Ishikawa (cell line): ENCODE results near the gene SRGAP1.

Source experiments
- CEBPB ChIP-seq: IDR thresholded peaks from 2 replicates; pipeline ENCODE4 v1.6.1; 2012
- EGR1 ChIP-seq: IDR thresholded peaks from 2 replicates; pipeline ENCODE4 v1.6.1; 2012
- EP300 ChIP-seq: IDR thresholded peaks from 2 replicates; pipeline ENCODE4 v1.6.1; 2012; ENCODE audit warnings: borderline replicate concordance
- FOXM1 ChIP-seq: IDR thresholded peaks from 2 replicates; pipeline ENCODE4 v1.6.1; 2012; ENCODE audit warnings: low read depth, borderline replicate concordance
- NFIC ChIP-seq: IDR thresholded peaks from 2 replicates; pipeline ENCODE4 v1.6.1; 2012
- TAF1 ChIP-seq: IDR thresholded peaks from 2 replicates; pipeline ENCODE4 v1.6.1; 2012; ENCODE audit warnings: low read depth, mild to moderate bottlenecking
- TCF12 ChIP-seq: IDR thresholded peaks from 2 replicates; pipeline ENCODE4 v1.6.1; 2012; ENCODE audit warnings: low read depth
- TEAD4 ChIP-seq: IDR thresholded peaks from 2 replicates; pipeline ENCODE4 v1.6.1; 2012
- YY1 ChIP-seq: IDR thresholded peaks from 2 replicates; pipeline ENCODE4 v1.6.1; 2012; ENCODE audit warnings: low read depth
- TF ChIP-seq, protein P1 (sequence below): IDR thresholded peaks from 2 replicates; pipeline ENCODE4 v1.6.1; 2012
- TF ChIP-seq, protein P2 (sequence below): IDR thresholded peaks from 2 replicates; pipeline ENCODE4 v1.6.1; 2012; ENCODE audit warnings: low read depth, mild to moderate bottlenecking

DNA sequence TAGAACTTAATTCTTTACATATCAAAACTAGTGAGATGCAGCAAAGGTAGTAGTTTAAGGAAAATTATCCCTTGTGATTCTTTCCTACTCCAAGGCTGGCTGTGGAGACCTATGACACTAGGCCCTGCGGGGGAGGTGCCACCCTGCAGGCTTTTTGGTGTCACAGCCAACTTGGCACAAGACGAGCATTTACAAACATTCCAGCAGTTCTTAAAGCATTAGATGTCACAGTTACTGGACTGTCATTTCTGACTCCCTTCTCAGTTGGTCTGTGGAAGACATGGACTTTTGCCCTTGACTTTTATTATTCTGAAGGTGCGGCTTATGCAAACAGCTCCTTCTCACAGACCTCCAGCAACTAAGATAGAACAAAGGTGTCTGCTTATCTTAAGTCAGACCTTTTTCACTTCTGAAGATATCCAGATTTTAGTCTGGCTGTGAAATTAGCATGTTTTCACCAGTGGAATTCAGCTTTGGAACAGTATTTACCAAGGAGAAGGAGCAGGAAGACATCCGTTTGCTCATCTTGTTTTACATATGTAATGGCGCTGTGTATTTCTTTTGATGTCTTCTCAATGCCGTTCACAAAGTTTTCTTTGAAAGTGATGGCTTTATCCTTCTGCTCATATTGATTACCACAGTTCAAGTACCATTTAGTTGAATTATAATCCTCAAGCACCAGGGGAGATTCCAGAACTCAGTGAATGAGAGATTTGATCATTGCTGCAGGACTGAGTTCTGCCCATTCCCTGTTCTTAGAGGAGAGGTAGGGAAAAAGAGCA lies 17.9 kb downstream of the SRGAP1 start:
- TF ChIP-seq YY1 (no peak), CEBPB (no peak), EGR1 (peak; percentile 74), EP300 (peak; percentile 64; the same call in 1 of the 2 replicates), TAF1 (no peak), FOXM1 (no peak), NFIC (peak; percentile 97), TEAD4 (peak; percentile 95), TCF12 (0 out of 2 replicates have a peak, but pooled peaks have one; percentile 40)
- TF ChIP-seq, protein P1, sequence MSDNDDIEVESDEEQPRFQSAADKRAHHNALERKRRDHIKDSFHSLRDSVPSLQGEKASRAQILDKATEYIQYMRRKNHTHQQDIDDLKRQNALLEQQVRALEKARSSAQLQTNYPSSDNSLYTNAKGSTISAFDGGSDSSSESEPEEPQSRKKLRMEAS = no peak; the same call in 1 of the 2 replicates
- TF ChIP-seq, protein P2, sequence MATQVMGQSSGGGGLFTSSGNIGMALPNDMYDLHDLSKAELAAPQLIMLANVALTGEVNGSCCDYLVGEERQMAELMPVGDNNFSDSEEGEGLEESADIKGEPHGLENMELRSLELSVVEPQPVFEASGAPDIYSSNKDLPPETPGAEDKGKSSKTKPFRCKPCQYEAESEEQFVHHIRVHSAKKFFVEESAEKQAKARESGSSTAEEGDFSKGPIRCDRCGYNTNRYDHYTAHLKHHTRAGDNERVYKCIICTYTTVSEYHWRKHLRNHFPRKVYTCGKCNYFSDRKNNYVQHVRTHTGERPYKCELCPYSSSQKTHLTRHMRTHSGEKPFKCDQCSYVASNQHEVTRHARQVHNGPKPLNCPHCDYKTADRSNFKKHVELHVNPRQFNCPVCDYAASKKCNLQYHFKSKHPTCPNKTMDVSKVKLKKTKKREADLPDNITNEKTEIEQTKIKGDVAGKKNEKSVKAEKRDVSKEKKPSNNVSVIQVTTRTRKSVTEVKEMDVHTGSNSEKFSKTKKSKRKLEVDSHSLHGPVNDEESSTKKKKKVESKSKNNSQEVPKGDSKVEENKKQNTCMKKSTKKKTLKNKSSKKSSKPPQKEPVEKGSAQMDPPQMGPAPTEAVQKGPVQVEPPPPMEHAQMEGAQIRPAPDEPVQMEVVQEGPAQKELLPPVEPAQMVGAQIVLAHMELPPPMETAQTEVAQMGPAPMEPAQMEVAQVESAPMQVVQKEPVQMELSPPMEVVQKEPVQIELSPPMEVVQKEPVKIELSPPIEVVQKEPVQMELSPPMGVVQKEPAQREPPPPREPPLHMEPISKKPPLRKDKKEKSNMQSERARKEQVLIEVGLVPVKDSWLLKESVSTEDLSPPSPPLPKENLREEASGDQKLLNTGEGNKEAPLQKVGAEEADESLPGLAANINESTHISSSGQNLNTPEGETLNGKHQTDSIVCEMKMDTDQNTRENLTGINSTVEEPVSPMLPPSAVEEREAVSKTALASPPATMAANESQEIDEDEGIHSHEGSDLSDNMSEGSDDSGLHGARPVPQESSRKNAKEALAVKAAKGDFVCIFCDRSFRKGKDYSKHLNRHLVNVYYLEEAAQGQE = no peak
